T-helper 17 cell (primary cell): ENCODE data around the gene STON2. TPM values are rescaled to one million over a fixed set of nuclear protein-coding genes. Genes with fewer than 3 reads are reported as not detected.

Source experiments
- ATAC-seq: fragments of 150-1000 bp; cut with Tn5 transposase; 2 replicates; pipeline ENCODE4 v1.10.0; 2021; ENCODE audit warnings: mild to moderate bottlenecking, moderate library complexity
- DNase-seq, 3 donors: peaks; one replicate each; pipeline versions ENCODE4 v3.0.0 to v3.0.0-alpha.2; 2020 to 2021
- H3K9me3 ChIP-seq: one replicate; pipeline ENCODE4 v1.7.0; 2013; ENCODE audit warnings: low read length, mild to moderate bottlenecking; ENCODE audit not compliant: control insufficient read depth, poor library complexity, severe bottlenecking
- H3K27ac Mint-ChIP-seq: one replicate; pipeline ENCODE4 v1.8.0; 2022; ENCODE audit warnings: mild to moderate bottlenecking, moderate library complexity, mixed read lengths
- H3K27me3 Mint-ChIP-seq: one replicate; pipeline ENCODE4 v1.8.0; 2022; ENCODE audit warnings: mixed read lengths
- H3K36me3 Mint-ChIP-seq: one replicate; pipeline ENCODE4 v1.8.0; 2022; ENCODE audit warnings: low read depth, mixed read lengths
- H3K4me1 Mint-ChIP-seq: one replicate; pipeline ENCODE4 v1.8.0; 2022; ENCODE audit warnings: mild to moderate bottlenecking, mixed read lengths
- H3K4me3 Mint-ChIP-seq: one replicate; pipeline ENCODE4 v1.8.0; 2022; ENCODE audit warnings: mild to moderate bottlenecking, moderate library complexity, mixed read lengths
- total RNA-seq, 4 donors: library from RNA in 2 of 4; stranded (reverse) in 2 of 4; gene quantifications; one replicate each; pipeline ENCODE4 v1.2.3 and lab custom pipeline; 2022 to 2026

Gene STON2
- total RNA-seq, 2 donors from 2014 or later, result 2.3 to 51.1 TPM

- ATAC-seq (no peak), DNase-seq (no peak)
- H3K27me3 Mint-ChIP-seq, result peaks cover 17% of the 10 kb centered on the region
- no peaks in the 10 kb centered on the region for H3K9me3 ChIP-seq
- no peaks in the 10 kb centered on the region for H3K36me3 Mint-ChIP-seq
- H3K4me1 Mint-ChIP-seq, result no peaks in the 10 kb centered on the region
- H3K4me3 Mint-ChIP-seq, result no peak overlapping the region
- no peak overlapping the region for H3K27ac Mint-ChIP-seq
These were observed 69.5 kb downstream of the STON2 start for GRCh38 chr14:81330619-81331122.

- no peaks in the 10 kb centered on the region for H3K4me1 Mint-ChIP-seq
- no peaks in the 10 kb centered on the region for H3K9me3 ChIP-seq
- DNase-seq (no peak), ATAC-seq (no peak)
- no peak overlapping the region for H3K27ac Mint-ChIP-seq
- peaks cover 21% of the 10 kb centered on the region for H3K27me3 Mint-ChIP-seq
- H3K4me3 Mint-ChIP-seq, result no peak overlapping the region
- no peaks in the 10 kb centered on the region for H3K36me3 Mint-ChIP-seq
These were observed 70.3 kb downstream of the STON2 start for GRCh38 chr14:81329640-81330381.

- ATAC-seq (no peak), DNase-seq (no peak)
- no peaks in the 10 kb centered on the region for H3K9me3 ChIP-seq
- H3K4me3 Mint-ChIP-seq, result no peak overlapping the region
- H3K4me1 Mint-ChIP-seq, result no peaks in the 10 kb centered on the region
- peaks cover 3% of the 10 kb centered on the region for H3K36me3 Mint-ChIP-seq
- H3K27me3 Mint-ChIP-seq, result peaks cover 48% of the 10 kb centered on the region
- H3K27ac Mint-ChIP-seq, result no peak overlapping the region
These were observed 73.7 kb downstream of the STON2 start for GRCh38 chr14:81326451-81326850.

- peaks cover 48% of the 10 kb centered on the region for H3K27me3 Mint-ChIP-seq
- H3K4me1 Mint-ChIP-seq, result no peaks in the 10 kb centered on the region
- no peak for DNase-seq
- ATAC-seq, result no peak
- H3K36me3 Mint-ChIP-seq, result peaks cover 3% of the 10 kb centered on the region
- H3K27ac Mint-ChIP-seq, result no peak overlapping the region
- H3K9me3 ChIP-seq, result no peaks in the 10 kb centered on the region
- H3K4me3 Mint-ChIP-seq, result no peak overlapping the region
These were observed 76.1 kb downstream of the STON2 start for GRCh38 chr14:81324011-81324410.

- H3K9me3 ChIP-seq, result no peaks in the 10 kb centered on the region
- Mint-ChIP-seq H3K36me3 (peaks cover 3% of the 10 kb centered on the region), H3K4me1 (no peaks in the 10 kb centered on the region), H3K27ac (no peak overlapping the region), H3K4me3 (no peak overlapping the region), H3K27me3 (peaks cover 52% of the 10 kb centered on the region)
- DNase-seq, result no peak
- ATAC-seq, result no peak
These were observed 77.0 kb downstream of the STON2 start for GRCh38 chr14:81323093-81323492.

- no peak overlapping the region for H3K27ac Mint-ChIP-seq
- no peak for DNase-seq
- ATAC-seq, result no peak
- no peaks in the 10 kb centered on the region for H3K4me1 Mint-ChIP-seq
- H3K36me3 Mint-ChIP-seq, result peaks cover 3% of the 10 kb centered on the region
- peaks cover 52% of the 10 kb centered on the region for H3K27me3 Mint-ChIP-seq
- H3K9me3 ChIP-seq, result no peaks in the 10 kb centered on the region
- H3K4me3 Mint-ChIP-seq, result no peak overlapping the region
These were observed 80.2 kb downstream of the STON2 start for GRCh38 chr14:81319946-81320345.

- Mint-ChIP-seq H3K4me1 (no peaks in the 10 kb centered on the region), H3K27me3 (peaks cover 45% of the 10 kb centered on the region), H3K36me3 (peaks cover 3% of the 10 kb centered on the region), H3K4me3 (no peak overlapping the region), H3K27ac (no peak overlapping the region)
- no peaks in the 10 kb centered on the region for H3K9me3 ChIP-seq
- DNase-seq (no peak), ATAC-seq (no peak)
These were observed 80.8 kb downstream of the STON2 start for GRCh38 chr14:81319314-81319713.

GRCh38 chr14:81315341-81315740 is 84.8 kb downstream of the STON2 start:
- H3K36me3 Mint-ChIP-seq, result no peaks in the 10 kb centered on the region
- no peak overlapping the region for H3K27ac Mint-ChIP-seq
- no peaks in the 10 kb centered on the region for H3K9me3 ChIP-seq
- no peaks in the 10 kb centered on the region for H3K4me1 Mint-ChIP-seq
- no peak overlapping the region for H3K4me3 Mint-ChIP-seq
- DNase-seq (no peak), ATAC-seq (no peak)
- peaks cover 35% of the 10 kb centered on the region for H3K27me3 Mint-ChIP-seq

- Mint-ChIP-seq H3K4me3 (no peak overlapping the region), H3K27me3 (peaks cover 38% of the 10 kb centered on the region), H3K27ac (no peak overlapping the region), H3K4me1 (no peaks in the 10 kb centered on the region), H3K36me3 (no peaks in the 10 kb centered on the region)
- ATAC-seq (no peak), DNase-seq (no peak)
- no peaks in the 10 kb centered on the region for H3K9me3 ChIP-seq
These were observed 85.5 kb downstream of the STON2 start for GRCh38 chr14:81314443-81315175.

GRCh38 chr14:81313775-81314429 is 86.2 kb downstream of the STON2 start:
- Mint-ChIP-seq H3K4me1 (no peaks in the 10 kb centered on the region), H3K4me3 (no peak overlapping the region), H3K36me3 (no peaks in the 10 kb centered on the region), H3K27ac (no peak overlapping the region), H3K27me3 (peaks cover 40% of the 10 kb centered on the region)
- no peaks in the 10 kb centered on the region for H3K9me3 ChIP-seq
- ATAC-seq, result no peak
- no peak for DNase-seq

GRCh38 chr14:81313200-81313599 is 86.9 kb downstream of the STON2 start:
- Mint-ChIP-seq H3K4me3 (no peak overlapping the region), H3K27ac (no peak overlapping the region), H3K36me3 (no peaks in the 10 kb centered on the region), H3K27me3 (peaks cover 35% of the 10 kb centered on the region), H3K4me1 (no peaks in the 10 kb centered on the region)
- H3K9me3 ChIP-seq, result no peaks in the 10 kb centered on the region
- no peak for DNase-seq
- no peak for ATAC-seq

GRCh38 chr14:81312289-81312876 is 87.7 kb downstream of the STON2 start:
- Mint-ChIP-seq H3K27ac (no peak overlapping the region), H3K4me3 (no peak overlapping the region), H3K4me1 (no peaks in the 10 kb centered on the region), H3K36me3 (no peaks in the 10 kb centered on the region), H3K27me3 (peaks cover 34% of the 10 kb centered on the region)
- H3K9me3 ChIP-seq, result no peaks in the 10 kb centered on the region
- no peak for ATAC-seq
- DNase-seq, result no peak

GRCh38 chr14:81311778-81312177 is 88.3 kb downstream of the STON2 start:
- H3K9me3 ChIP-seq, result no peaks in the 10 kb centered on the region
- Mint-ChIP-seq H3K27ac (no peak overlapping the region), H3K4me1 (no peaks in the 10 kb centered on the region)

More at GRCh38 chr14:81311778-81312177, 88.3 kb downstream of the STON2 start:
- Mint-ChIP-seq H3K36me3 (no peaks in the 10 kb centered on the region), H3K4me3 (no peak overlapping the region), H3K27me3 (peaks cover 34% of the 10 kb centered on the region)
- ATAC-seq, result no peak
- DNase-seq, result no peak
